Chondrocyte (in vitro differentiated cells): ENCODE measurements around the gene CTAGE9. TPM values are rescaled to one million over a fixed set of nuclear protein-coding genes. Genes with fewer than 3 reads are reported as not detected.
A peak's percentile ranks its signal among the peaks of the same experiment; 100 is the strongest.

ENCODE experiments used
- DNase-seq: peaks from one replicate; pipeline ENCODE4 v3.0.0; 2021; ENCODE audit warnings: mixed read lengths, low spot score
- H3K27ac Mint-ChIP-seq: one replicate; pipeline ENCODE4 v1.8.0; 2021; ENCODE audit warnings: mild to moderate bottlenecking, moderate library complexity, mixed read lengths; ENCODE audit not compliant: unreplicated experiment
- H3K27me3 Mint-ChIP-seq: 2 replicates; pipeline ENCODE4 v1.8.0; 2021; ENCODE audit warnings: low read depth, mixed read lengths
- H3K36me3 Mint-ChIP-seq: 2 replicates; pipeline ENCODE4 v1.8.0; 2021; ENCODE audit warnings: low read depth, mixed read lengths
- H3K4me1 Mint-ChIP-seq: 2 replicates; pipeline ENCODE4 v1.8.0; 2021; ENCODE audit warnings: low read depth, mild to moderate bottlenecking, mixed read lengths
- H3K4me3 Mint-ChIP-seq: one replicate; pipeline ENCODE4 v1.8.0; 2021; ENCODE audit warnings: mild to moderate bottlenecking, moderate library complexity, mixed read lengths; ENCODE audit not compliant: unreplicated experiment
- H3K9me3 Mint-ChIP-seq: 2 replicates; pipeline ENCODE4 v1.8.0; 2021; ENCODE audit warnings: low read depth, mixed read lengths
- CTCF ChIP-seq: fragments of 200-600 bp; sonication (generic); IDR thresholded peaks from 2 replicates; pipeline ENCODE4 v1.5.0; 2021; ENCODE audit warnings: antibody characterized with exemption, mild to moderate bottlenecking, moderate library complexity
- total RNA-seq: library from RNA; stranded (reverse); gene quantifications from 3 replicates; pipeline ENCODE4 v1.2.1, GENCODE V29; 2021

The CTAGE9 gene
- total RNA-seq, 1 donor from 2014 or later: not detected

- DNase-seq: no peak
- no peak for TF ChIP-seq CTCF
- no peak overlapping the region for H3K4me3 Mint-ChIP-seq
- H3K27me3 Mint-ChIP-seq: no peaks in the 10 kb centered on the region
- no peaks in the 10 kb centered on the region for H3K36me3 Mint-ChIP-seq
- H3K9me3 Mint-ChIP-seq: no peaks in the 10 kb centered on the region
- H3K27ac Mint-ChIP-seq: no peak overlapping the region
- no peaks in the 10 kb centered on the region for H3K4me1 Mint-ChIP-seq
Observed at GRCh38 chr6:131696956-131697355, 13.9 kb downstream of the CTAGE9 start.

- H3K9me3 Mint-ChIP-seq: no peaks in the 10 kb centered on the region
- no peaks in the 10 kb centered on the region for H3K36me3 Mint-ChIP-seq
- TF ChIP-seq CTCF: peak; percentile 96
- H3K27ac Mint-ChIP-seq: no peak overlapping the region
- H3K4me3 Mint-ChIP-seq: no peak overlapping the region
- no peak for DNase-seq
- no peaks in the 10 kb centered on the region for H3K27me3 Mint-ChIP-seq
- no peaks in the 10 kb centered on the region for H3K4me1 Mint-ChIP-seq
Observed at GRCh38 chr6:131694832-131695426, 15.9 kb downstream of the CTAGE9 start.

GRCh38 chr6:131693384-131693783 is 17.4 kb downstream of the CTAGE9 start:
- H3K27ac Mint-ChIP-seq: no peak overlapping the region
- H3K27me3 Mint-ChIP-seq: no peaks in the 10 kb centered on the region
- H3K4me1 Mint-ChIP-seq: no peaks in the 10 kb centered on the region
- TF ChIP-seq CTCF: no peak
- no peaks in the 10 kb centered on the region for H3K9me3 Mint-ChIP-seq
- H3K36me3 Mint-ChIP-seq: no peaks in the 10 kb centered on the region
- DNase-seq: no peak
- no peak overlapping the region for H3K4me3 Mint-ChIP-seq

- H3K27me3 Mint-ChIP-seq: no peaks in the 10 kb centered on the region
- H3K27ac Mint-ChIP-seq: no peak overlapping the region
- no peak overlapping the region for H3K4me3 Mint-ChIP-seq
- H3K4me1 Mint-ChIP-seq: no peaks in the 10 kb centered on the region
- DNase-seq: no peak
- no peak for TF ChIP-seq CTCF
- H3K36me3 Mint-ChIP-seq: no peaks in the 10 kb centered on the region
- H3K9me3 Mint-ChIP-seq: no peaks in the 10 kb centered on the region
Observed at GRCh38 chr6:131692589-131692988, 18.2 kb downstream of the CTAGE9 start.

GRCh38 chr6:131692031-131692430 is 18.8 kb downstream of the CTAGE9 start:
- Mint-ChIP-seq H3K36me3 (no peaks in the 10 kb centered on the region), H3K4me1 (no peaks in the 10 kb centered on the region), H3K27me3 (no peaks in the 10 kb centered on the region), H3K4me3 (no peak overlapping the region), H3K9me3 (no peaks in the 10 kb centered on the region), H3K27ac (no peak overlapping the region)
- DNase-seq: no peak
- no peak for TF ChIP-seq CTCF
